Kidney (tissue), 14 donors: Measurements from ENCODE around the gene PLPP3. TPM values are rescaled to one million over a fixed set of nuclear protein-coding genes. Genes with fewer than 3 reads are reported as not detected.

Source experiments
- DNase-seq, 5 donors: peaks; one replicate each; pipeline ENCODE4 v3.0.0-alpha.2; 2013 to 2020
- FAIRE-seq: peaks from 2 replicates; lab custom pipeline; 2012; peaks lifted over from hg19 to GRCh38; lab: Jason Lieb, UNC
- H3K27ac ChIP-seq, 2 donors: one replicate each; pipeline ENCODE4 v1.7.0; 2013; ENCODE audit warnings: low read depth in 2 of 2, low read length in 2 of 2, inconsistent platforms in 1 of 2
- H3K27me3 ChIP-seq: one replicate; pipeline ENCODE4 v1.7.1; 2013; ENCODE audit warnings: low read length, inconsistent platforms; ENCODE audit not compliant: control insufficient read depth, insufficient read depth
- H3K36me3 ChIP-seq, 3 donors: one replicate each; pipeline versions ENCODE4 v1.7.0 to v1.7.1; 2013; ENCODE audit warnings: low read length in 3 of 3, control low read depth in 1 of 3, inconsistent platforms in 1 of 3; ENCODE audit not compliant: insufficient read depth in 3 of 3, control insufficient read depth in 2 of 3
- H3K4me1 ChIP-seq, 3 donors: one replicate each; pipeline versions ENCODE4 v1.7.0 to v1.7.1; 2013; ENCODE audit warnings: low read length in 3 of 3, inconsistent platforms in 1 of 3, low read depth in 1 of 3; ENCODE audit not compliant: control insufficient read depth in 2 of 3, insufficient read depth in 2 of 3
- H3K4me3 ChIP-seq, 3 donors: one replicate each; pipeline versions ENCODE4 v1.7.0 to v1.8.1; 2013; ENCODE audit warnings: low read length in 3 of 3, control low read depth in 1 of 3, inconsistent platforms in 1 of 3
- H3K9ac ChIP-seq, 3 donors: one replicate each; pipeline versions ENCODE4 v1.7.0 to v1.7.1; 2013; ENCODE audit warnings: low read length in 3 of 3, control low read depth in 1 of 3, inconsistent platforms in 1 of 3
- H3K9me3 ChIP-seq, 3 donors: one replicate each; pipeline versions ENCODE4 v1.7.0 to v1.7.1; 2013; ENCODE audit warnings: low read length in 3 of 3, control low read depth in 1 of 3, inconsistent platforms in 1 of 3; ENCODE audit not compliant: control insufficient read depth in 2 of 3, insufficient read depth in 1 of 3
- CTCF ChIP-seq: IDR thresholded peaks from 3 replicates; pipeline ENCODE4 v1.5.1; 2012; ENCODE audit warnings: mild to moderate bottlenecking, moderate library complexity, borderline replicate concordance; ENCODE audit not compliant: insufficient read depth; ENCODE audit errors: extremely low read depth
- intact Hi-C: fragments of 100-400 bp; cut with DNase I; formaldehyde crosslinking; loops from one replicate; pipeline ENCODE4 v1.11.1; 2022
- polyA plus RNA-seq: library from polyadenylated mRNA; stranded (reverse); fragments of 350-450 nt; fragmentation: Illumina TruSeq; extraction: RNeasy Lipid Tissue Mini Kit (QIAGEN cat#74804); gene quantifications from one replicate; pipeline ENCODE4 v1.2.3, GENCODE V29; 2014; ENCODE audit warnings: low read depth, low replicate concordance; ENCODE audit not compliant: insufficient read depth
- total RNA-seq: library from RNA; stranded (reverse); fragmentation: NEBNext Ultra II Directional; extraction: Animal tissue kit (Norgen Biotek cat#: 25700); gene quantifications from one replicate; pipeline ENCODE4 v1.2.1, GENCODE V29; 2021
- donor health status: control.
- donor health status: control.
- donor health status: control.
- donor health status: control.
- donor health status: control.
- donor health status: DM: yes; HTN: yes; CAD: no.
- donor health status: Normal renal cell carcinoma (clear cell type).

Gene PLPP3
- total and polyA plus RNA-seq, 2 donors from 2014 or later: 100 to 107 TPM

- no peak for FAIRE-seq
- Histone ChIP-seq H3K27ac (peak overlapping the region in 1 of 2 donors; percentile 13), H3K9ac (no peak overlapping the region), H3K36me3 (peaks cover 4 to 18% (median 16%) of the 10 kb centered on the region in 3 donors), H3K4me1 (peaks cover 0 to 18% (median 14%) of the 10 kb centered on the region in 3 donors), H3K4me3 (no peak overlapping the region), H3K27me3 (no peaks in the 10 kb centered on the region), H3K9me3 (no peaks in the 10 kb centered on the region)
- no peak for DNase-seq
- intact Hi-C loops: no loop called here
- no peak for TF ChIP-seq CTCF
Measured at GRCh38 chr1:56496158-56496557, 83.2 kb downstream of the PLPP3 start.

DNA sequence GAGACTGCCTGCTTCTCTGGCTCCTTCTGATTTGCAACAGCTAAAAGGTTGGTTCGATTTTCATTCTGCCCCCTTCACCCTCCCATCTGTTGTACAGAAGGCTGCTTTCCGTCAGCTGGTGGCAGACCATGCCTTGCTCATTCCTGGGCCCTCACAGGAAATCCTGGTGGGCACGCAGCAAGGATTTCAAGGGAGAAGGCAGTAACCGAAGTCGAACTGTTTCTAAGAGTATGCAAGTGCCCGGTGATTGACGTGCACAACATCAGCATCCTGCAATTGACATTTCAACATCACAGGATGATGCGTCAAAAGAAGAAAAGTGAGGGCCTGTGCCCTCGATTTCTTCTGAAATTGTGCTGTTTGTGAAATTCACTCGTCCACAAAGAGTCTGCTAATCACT lies 83.8 kb downstream of the PLPP3 start:
- DNase-seq (no peak), FAIRE-seq (no peak)
- peaks cover 0 to 21% (median 14%) of the 10 kb centered on the region in 3 donors for H3K4me1 ChIP-seq
- peaks cover 4 to 18% (median 16%) of the 10 kb centered on the region in 3 donors for H3K36me3 ChIP-seq
- peak overlapping the region in 1 of 2 donors; percentile 13 for H3K27ac ChIP-seq
- H3K4me3 ChIP-seq: no peak overlapping the region
- H3K9ac ChIP-seq: no peak overlapping the region
- H3K27me3 ChIP-seq: no peaks in the 10 kb centered on the region
- TF ChIP-seq CTCF: no peak
- no peaks in the 10 kb centered on the region for H3K9me3 ChIP-seq
- intact Hi-C loops: no loop called here

GRCh38 chr1:56494306-56494705 lies 85.1 kb downstream of the PLPP3 start:
- H3K4me1 ChIP-seq: peaks cover 0 to 21% (median 14%) of the 10 kb centered on the region in 3 donors

More at GRCh38 chr1:56494306-56494705, 85.1 kb downstream of the PLPP3 start:
- DNase-seq: no peak
- no peak for TF ChIP-seq CTCF
- Histone ChIP-seq H3K36me3 (peaks cover 2 to 16% (median 16%) of the 10 kb centered on the region in 3 donors), H3K9ac (no peak overlapping the region), H3K9me3 (no peaks in the 10 kb centered on the region), H3K27ac (no peak overlapping the region), H3K4me3 (no peak overlapping the region), H3K27me3 (no peaks in the 10 kb centered on the region)
- no peak for FAIRE-seq
- intact Hi-C loops: no loop called here
